Left kidney (tissue), 2 donors: ENCODE results near the gene EGFLAM. TPM values are rescaled to one million over a fixed set of nuclear protein-coding genes. Genes with fewer than 3 reads are reported as not detected.

ENCODE experiments used
- DNase-seq: peaks from one replicate; pipeline ENCODE4 v3.0.0-alpha.2; 2013
- polyA plus RNA-seq: library from polyadenylated mRNA; unstranded; fragments of 120-200 nt; gene quantifications from one replicate; pipeline ENCODE4 v1.2.1, GENCODE V29; 2013; ENCODE audit not compliant: insufficient read length

EGFLAM gene
- polyA plus RNA-seq, 1 donor, result 10.6 TPM

DNA sequence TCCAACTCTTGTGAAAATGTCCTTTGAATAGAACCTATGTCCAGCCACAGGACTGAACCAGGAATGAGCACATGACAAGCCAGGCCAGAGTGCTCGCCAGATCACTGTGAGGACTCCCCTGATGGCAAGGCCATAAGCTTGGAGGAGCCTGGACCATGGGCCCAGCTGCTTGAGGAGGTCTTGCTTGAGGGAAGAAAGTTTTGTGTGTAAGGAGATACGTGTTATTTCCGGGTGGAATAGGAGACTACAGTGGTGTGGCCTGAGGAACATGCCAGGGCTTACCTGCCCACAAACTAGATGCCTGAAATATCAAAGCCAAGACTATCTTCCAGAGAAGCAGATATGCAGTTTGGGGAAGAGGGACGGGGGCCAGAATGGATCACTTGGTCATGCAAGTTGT lies 213.3 kb downstream of the EGFLAM start:
- DNase-seq, result no peak

DNA sequence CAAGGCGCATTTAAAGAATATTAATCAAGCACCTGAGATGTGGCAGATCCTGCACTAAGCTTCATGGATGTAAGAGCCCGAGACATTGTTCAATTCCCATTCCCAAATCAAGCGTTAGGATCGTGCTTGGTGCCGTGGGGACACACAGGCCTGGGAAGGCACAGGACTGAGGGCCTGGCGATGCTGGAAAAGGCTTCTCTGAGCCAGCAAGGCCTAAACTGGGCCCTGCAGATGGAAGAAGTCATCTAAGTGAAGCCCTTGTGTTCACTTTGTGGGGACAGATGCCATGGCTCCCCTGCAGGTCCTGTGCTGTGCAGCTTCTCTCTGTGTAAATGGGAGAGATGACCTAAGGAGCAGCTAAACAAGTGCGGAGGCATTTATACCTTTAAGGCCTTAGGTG lies 214.2 kb downstream of the EGFLAM start:
- no peak for DNase-seq

DNA sequence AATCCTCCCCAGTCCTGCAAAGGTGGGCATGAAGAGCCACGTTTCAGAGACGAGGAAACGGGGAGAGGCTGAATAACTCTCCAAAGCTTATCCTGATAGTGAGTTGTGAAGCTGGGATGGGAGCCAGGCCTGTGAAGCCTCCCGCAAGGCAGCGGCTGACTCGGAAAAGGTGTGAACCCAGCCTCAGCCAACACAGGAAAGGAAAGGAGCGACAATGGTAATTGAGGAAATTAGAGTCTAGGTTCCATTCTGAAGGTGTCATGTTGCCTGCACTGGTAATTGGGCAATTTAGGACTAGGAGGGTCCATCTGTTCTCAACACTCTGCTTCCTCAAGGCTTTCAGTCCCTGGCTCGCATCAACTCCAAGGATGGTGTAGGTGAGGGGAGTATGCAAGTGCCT lies 214.6 kb downstream of the EGFLAM start:
- no peak for DNase-seq

DNA sequence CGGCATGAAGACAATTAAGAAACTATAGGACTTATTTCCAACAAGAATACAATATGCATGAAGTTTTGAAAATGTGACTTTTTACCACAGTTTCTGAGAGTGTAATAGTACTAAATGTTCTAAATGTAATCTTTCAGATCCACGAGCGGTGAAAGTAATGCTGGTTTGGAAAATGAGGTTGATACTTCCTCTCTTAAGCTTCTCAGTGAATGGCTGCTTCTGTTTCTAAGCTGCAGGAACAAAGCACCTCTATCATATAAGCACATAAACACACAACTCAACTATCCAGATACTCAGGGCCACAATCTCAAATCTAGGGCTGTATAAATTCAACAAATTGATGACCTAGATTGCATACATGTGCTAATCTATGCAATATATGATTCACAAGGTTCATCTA lies 219.8 kb downstream of the EGFLAM start:
- DNase-seq, result no peak

- no peak for DNase-seq
These were observed 220.5 kb downstream of the EGFLAM start for GRCh38 chr5:38478878-38479277.

GRCh38 chr5:38479315-38479904 lies 221.1 kb downstream of the EGFLAM start:
- no peak for DNase-seq

GRCh38 chr5:38483805-38484398 lies 225.5 kb downstream of the EGFLAM start:
- DNase-seq, result no peak

DNA sequence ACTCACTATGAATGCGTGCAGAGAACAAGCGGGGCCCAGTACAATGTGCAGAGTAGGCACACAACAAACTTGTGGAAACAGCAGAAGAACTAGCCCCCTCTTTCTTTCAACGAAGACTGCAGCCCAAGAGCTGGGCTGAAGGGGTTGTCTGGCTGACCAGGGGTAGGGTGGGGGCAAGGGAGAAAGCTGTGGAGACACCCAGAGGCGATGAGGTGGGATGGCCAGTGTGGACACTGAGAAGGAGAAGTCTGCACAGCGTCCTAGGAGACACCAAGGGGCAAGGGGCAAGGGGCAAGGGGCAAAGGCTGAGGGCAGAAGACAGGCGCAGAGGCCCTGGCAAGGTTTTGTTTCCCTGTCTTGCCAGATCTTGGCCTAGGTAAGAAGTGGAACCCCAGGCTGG lies 235.8 kb downstream of the EGFLAM start:
- DNase-seq, result no peak

DNA sequence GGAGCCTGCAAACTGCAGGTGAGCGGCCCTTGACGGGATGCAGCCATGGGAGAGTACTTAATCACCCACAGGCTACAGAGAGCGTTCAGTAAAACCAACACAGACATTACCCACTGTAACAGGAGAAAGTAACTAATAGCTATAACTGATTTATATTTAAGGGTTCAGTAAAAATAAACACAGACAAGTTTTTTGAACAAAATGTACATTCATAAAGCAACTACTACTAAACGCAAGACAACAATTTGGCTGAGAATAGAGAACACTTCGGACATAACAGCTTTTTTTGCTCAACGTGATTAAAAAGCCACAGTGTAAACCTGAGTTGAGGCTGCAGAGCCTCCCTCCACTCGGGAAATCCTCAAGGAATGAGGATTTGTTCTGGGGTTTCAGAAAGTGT lies 236.4 kb downstream of the EGFLAM start:
- DNase-seq, result no peak

DNA sequence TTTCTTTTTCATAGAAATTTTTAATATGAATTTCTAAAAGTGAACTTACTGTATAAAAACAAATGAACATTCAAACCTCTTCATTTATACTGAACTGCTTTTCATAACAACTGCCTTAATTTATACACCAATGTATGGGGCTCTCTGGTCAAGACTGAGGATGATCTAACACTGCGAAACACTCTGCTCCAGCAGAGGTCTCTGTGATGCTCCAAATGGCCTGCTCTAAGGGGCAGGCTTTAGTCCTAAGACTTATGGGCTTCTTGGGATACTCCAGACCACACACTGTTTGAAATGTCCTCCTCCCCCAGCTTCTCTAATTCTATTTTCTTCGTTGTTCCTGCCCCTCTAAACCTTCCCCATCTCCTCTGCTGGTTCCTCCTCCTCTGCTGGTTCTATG lies 239.6 kb downstream of the EGFLAM start:
- no peak for DNase-seq

- no peak for DNase-seq
These were observed 242.4 kb downstream of the EGFLAM start for GRCh38 chr5:38500573-38501260.

- DNase-seq, result no peak
These were observed 247.9 kb downstream of the EGFLAM start for GRCh38 chr5:38506302-38506701.

DNA sequence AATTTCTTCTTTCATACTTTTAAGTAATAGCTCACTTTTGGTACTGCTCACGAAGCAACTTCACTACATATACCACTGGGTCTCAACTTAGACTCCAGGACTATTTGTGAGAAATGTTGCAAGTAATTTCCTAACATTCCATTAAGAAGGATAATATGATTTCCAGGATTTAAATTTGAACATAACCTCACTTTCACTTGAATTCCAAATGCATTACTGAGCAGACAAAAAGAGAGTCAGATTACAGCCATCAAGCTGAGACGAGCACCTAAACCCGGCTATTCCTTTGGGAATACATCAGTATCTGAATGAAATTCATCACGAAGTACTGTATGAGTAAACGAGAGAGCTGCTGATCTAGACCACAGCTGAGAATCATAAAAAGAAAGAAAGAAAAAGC lies 250.8 kb downstream of the EGFLAM start:
- DNase-seq, result no peak
